GM21526 (cell line): ENCODE data around the gene ATP8A2.
"Not testable (repeated sequence)": the region's sequence is repeated elsewhere in the genome, so short reads cannot be mapped to it uniquely, and the experiment has no call there.

Experiments used
- ATAC-seq: cut with Tn5 transposase; IDR thresholded peaks from one replicate; pipeline ENCODE4 v1.9.1; 2021; ENCODE audit warnings: moderate library complexity; ENCODE audit not compliant: unreplicated experiment, low FRiP score

The ATP8A2 gene

GRCh38 chr13:25529425-25529824 is 157.7 kb downstream of the ATP8A2 start:
- ATAC-seq, result no peak

- no peak for ATAC-seq
Observed at GRCh38 chr13:25538276-25538675, 166.5 kb downstream of the ATP8A2 start.

GRCh38 chr13:25541434-25542123 is 169.8 kb downstream of the ATP8A2 start:
- ATAC-seq, result no peak

- not testable (repeated sequence) for ATAC-seq
Observed at GRCh38 chr13:25548991-25549390, 177.2 kb downstream of the ATP8A2 start.

- no peak for ATAC-seq
Observed at GRCh38 chr13:25561812-25562211, 190.0 kb downstream of the ATP8A2 start.

- ATAC-seq, result no peak
Observed at GRCh38 chr13:25570185-25570584, 198.4 kb downstream of the ATP8A2 start.

GRCh38 chr13:25571237-25571636 is 199.5 kb downstream of the ATP8A2 start:
- no peak for ATAC-seq

- ATAC-seq, result not testable (repeated sequence)
Observed at GRCh38 chr13:25572171-25572570, 200.4 kb downstream of the ATP8A2 start.

- peak; percentile 65 for ATAC-seq
Observed at GRCh38 chr13:25574437-25575411, 202.9 kb downstream of the ATP8A2 start.

- no peak for ATAC-seq
Observed at GRCh38 chr13:25575562-25575961, 203.8 kb downstream of the ATP8A2 start.

GRCh38 chr13:25578526-25578925 is 206.8 kb downstream of the ATP8A2 start:
- no peak for ATAC-seq

GRCh38 chr13:25579221-25579620 is 207.4 kb downstream of the ATP8A2 start:
- no peak for ATAC-seq

- ATAC-seq, result no peak
Observed at GRCh38 chr13:25581351-25581750, 209.6 kb downstream of the ATP8A2 start.

- no peak for ATAC-seq
Observed at GRCh38 chr13:25584087-25584486, 212.3 kb downstream of the ATP8A2 start.

GRCh38 chr13:25585000-25585399 is 213.2 kb downstream of the ATP8A2 start:
- ATAC-seq, result no peak

GRCh38 chr13:25587326-25587980 is 215.7 kb downstream of the ATP8A2 start:
- no peak for ATAC-seq

GRCh38 chr13:25588336-25589060 is 216.7 kb downstream of the ATP8A2 start:
- ATAC-seq, result no peak

- no peak for ATAC-seq
Observed at GRCh38 chr13:25598421-25598820, 226.6 kb downstream of the ATP8A2 start.

GRCh38 chr13:25602176-25602575 is 230.4 kb downstream of the ATP8A2 start:
- ATAC-seq, result no peak

- no peak for ATAC-seq
Observed at GRCh38 chr13:25604106-25604505, 232.3 kb downstream of the ATP8A2 start.
